ENCODE data around the gene CHPF2.

Gene CHPF2

GRCh38 chr7:151232091-151232916, at the start of gene CHPF2:
TSS of gene CHPF2 (plus strand) at chr7:151232483. CDS start at chr7:151234012, 1,529 bp downstream.
- TF ChIP-seq CTCF (IDR thresholded peaks at IDR 0.05; ENCODE audit: low read depth, low read length), result no peak
- H3K4me3 ChIP-seq (ENCODE audit: low read depth, low read length), result peak within 1 kb of the TSS; percentile 98

- no peak overlapping the region for H3K4me3 ChIP-seq (ENCODE audit: low read depth, low read length)
- no peak for TF ChIP-seq CTCF (IDR thresholded peaks at IDR 0.05; ENCODE audit: low read depth, low read length)
These were observed 46.3 kb upstream of the CHPF2 start for GRCh38 chr7:151185762-151186639.

GRCh38 chr7:151186640-151187408, 45.5 kb upstream of the CHPF2 start, which contains the start of gene ASB10:
TSS of gene ASB10 (minus strand) at chr7:151187250. CDS start at chr7:151187130, 120 bp downstream.
- no peak for TF ChIP-seq CTCF (IDR thresholded peaks at IDR 0.05; ENCODE audit: low read depth, low read length)
- no peak within 1 kb of the TSS for H3K4me3 ChIP-seq (ENCODE audit: low read depth, low read length)

GRCh38 chr7:151187409-151188251, 44.7 kb upstream of the CHPF2 start:
- no peak for TF ChIP-seq CTCF (IDR thresholded peaks at IDR 0.05; ENCODE audit: low read depth, low read length)

GRCh38 chr7:151188252-151188542, 44.1 kb upstream of the CHPF2 start:
- no peak overlapping the region for H3K4me3 ChIP-seq (ENCODE audit: low read depth, low read length)

More at GRCh38 chr7:151187409-151188251, 44.7 kb upstream of the CHPF2 start:
- H3K4me3 ChIP-seq (ENCODE audit: low read depth, low read length), result no peak overlapping the region

More at GRCh38 chr7:151188252-151188542, 44.1 kb upstream of the CHPF2 start:
- TF ChIP-seq CTCF (IDR thresholded peaks at IDR 0.05; ENCODE audit: low read depth, low read length), result no peak

All from WI38 (cell line).